ENCODE measurements around the gene GLE1.
A peak's percentile ranks its signal among the peaks of the same experiment; 100 is the strongest.

GLE1 gene

GRCh38 chr9:128540634-128541360 is 36.3 kb downstream of the GLE1 start:
- TF ChIP-seq CTCF (IDR thresholded peaks at IDR 0.05; ENCODE audit: low read depth, low read length): no peak

GRCh38 chr9:128546504-128546903 is 42.0 kb downstream of the GLE1 start:
- H3K4me3 ChIP-seq (ENCODE audit: low read depth, low read length): no peak overlapping the region
- no peak for TF ChIP-seq CTCF (IDR thresholded peaks at IDR 0.05; ENCODE audit: low read depth, low read length)

More at GRCh38 chr9:128540634-128541360, 36.3 kb downstream of the GLE1 start:
- no peak overlapping the region for H3K4me3 ChIP-seq (ENCODE audit: low read depth, low read length)

GRCh38 chr9:128548876-128549275 is 44.4 kb downstream of the GLE1 start:
- no peak overlapping the region for H3K4me3 ChIP-seq (ENCODE audit: low read depth, low read length)
- no peak for TF ChIP-seq CTCF (IDR thresholded peaks at IDR 0.05; ENCODE audit: low read depth, low read length)

GRCh38 chr9:128550226-128550625 is 45.7 kb downstream of the GLE1 start:
- no peak for TF ChIP-seq CTCF (IDR thresholded peaks at IDR 0.05; ENCODE audit: low read depth, low read length)

GRCh38 chr9:128550770-128551656 is 46.5 kb downstream of the GLE1 start:
- peak overlapping the region; percentile 67 for H3K4me3 ChIP-seq (ENCODE audit: low read depth, low read length)
- no peak for TF ChIP-seq CTCF (IDR thresholded peaks at IDR 0.05; ENCODE audit: low read depth, low read length)

More at GRCh38 chr9:128550226-128550625, 45.7 kb downstream of the GLE1 start:
- H3K4me3 ChIP-seq (ENCODE audit: low read depth, low read length): no peak overlapping the region

GRCh38 chr9:128551657-128552152 is 47.2 kb downstream of the GLE1 start:
- H3K4me3 ChIP-seq (ENCODE audit: low read depth, low read length): peak overlapping the region; percentile 67
- no peak for TF ChIP-seq CTCF (IDR thresholded peaks at IDR 0.05; ENCODE audit: low read depth, low read length)

Measured in WI38 (cell line).